ENCODE data around the gene RAET1L.

- TF ChIP-seq CTCF (IDR thresholded peaks at IDR 0.05) = no peak
- no peak for TF ChIP-seq POLR2A (IDR thresholded peaks at IDR 0.05)
These were observed 34.5 kb downstream of the RAET1L start for GRCh38 chr6:149990661-149991471.
